ENCODE results near the gene ADAMTS8. TPM values are rescaled to one million over a fixed set of nuclear protein-coding genes. Genes with fewer than 3 reads are reported as not detected.

Gene ADAMTS8, protein sequence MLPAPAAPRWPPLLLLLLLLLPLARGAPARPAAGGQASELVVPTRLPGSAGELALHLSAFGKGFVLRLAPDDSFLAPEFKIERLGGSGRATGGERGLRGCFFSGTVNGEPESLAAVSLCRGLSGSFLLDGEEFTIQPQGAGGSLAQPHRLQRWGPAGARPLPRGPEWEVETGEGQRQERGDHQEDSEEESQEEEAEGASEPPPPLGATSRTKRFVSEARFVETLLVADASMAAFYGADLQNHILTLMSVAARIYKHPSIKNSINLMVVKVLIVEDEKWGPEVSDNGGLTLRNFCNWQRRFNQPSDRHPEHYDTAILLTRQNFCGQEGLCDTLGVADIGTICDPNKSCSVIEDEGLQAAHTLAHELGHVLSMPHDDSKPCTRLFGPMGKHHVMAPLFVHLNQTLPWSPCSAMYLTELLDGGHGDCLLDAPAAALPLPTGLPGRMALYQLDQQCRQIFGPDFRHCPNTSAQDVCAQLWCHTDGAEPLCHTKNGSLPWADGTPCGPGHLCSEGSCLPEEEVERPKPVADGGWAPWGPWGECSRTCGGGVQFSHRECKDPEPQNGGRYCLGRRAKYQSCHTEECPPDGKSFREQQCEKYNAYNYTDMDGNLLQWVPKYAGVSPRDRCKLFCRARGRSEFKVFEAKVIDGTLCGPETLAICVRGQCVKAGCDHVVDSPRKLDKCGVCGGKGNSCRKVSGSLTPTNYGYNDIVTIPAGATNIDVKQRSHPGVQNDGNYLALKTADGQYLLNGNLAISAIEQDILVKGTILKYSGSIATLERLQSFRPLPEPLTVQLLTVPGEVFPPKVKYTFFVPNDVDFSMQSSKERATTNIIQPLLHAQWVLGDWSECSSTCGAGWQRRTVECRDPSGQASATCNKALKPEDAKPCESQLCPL
- 0.48 TPM for total RNA-seq
- long read RNA-seq, full-length matches to known transcripts = 3 of 3 reads
- long read RNA-seq, partial matches to known transcripts = 0 of 3 reads
- long read RNA-seq, other reads (novel, unspliced or antisense) = 0 of 3 reads

DNA sequence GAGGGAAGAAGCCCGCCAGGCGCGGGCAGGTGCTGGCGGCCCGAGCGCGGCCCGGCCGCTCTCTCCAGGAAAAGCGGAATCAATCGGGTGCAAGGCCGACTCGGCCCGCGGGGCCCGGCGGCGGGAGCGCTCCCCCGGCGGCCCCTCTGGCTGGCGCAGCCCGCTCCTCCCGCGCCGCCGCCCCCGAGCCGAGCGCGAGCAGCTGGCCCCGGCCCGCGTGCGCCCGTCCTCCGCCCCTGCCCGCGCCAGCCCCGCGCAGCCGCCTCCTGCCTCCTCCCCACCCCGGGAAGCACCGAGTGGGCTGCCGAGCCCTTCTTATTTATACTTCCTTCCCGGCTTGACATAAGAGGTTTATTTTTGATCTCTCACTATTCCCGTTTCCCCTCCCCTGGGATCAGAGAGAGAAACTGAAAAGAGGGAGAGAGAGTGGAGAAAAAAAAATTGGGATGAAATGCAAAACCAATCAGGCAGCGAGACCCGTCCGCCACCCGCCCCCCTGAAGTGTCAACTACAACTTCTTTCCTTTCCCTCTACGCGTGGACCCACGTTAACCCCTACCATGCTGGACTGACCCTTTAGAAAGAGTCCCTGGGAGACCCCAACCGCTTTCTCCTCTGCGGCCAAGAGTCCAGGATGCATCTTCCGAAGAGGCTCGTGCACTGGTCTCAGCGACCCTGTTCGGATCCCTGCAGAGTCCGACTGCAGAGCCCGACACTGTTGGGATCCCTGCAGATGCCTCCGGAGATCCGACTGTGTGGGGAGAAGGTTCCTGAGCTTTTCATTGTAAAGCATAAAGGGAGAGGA lies at the start of gene ADAMTS8:
TSS of gene ADAMTS8 (minus strand) at position 294 of the 804 bp plus-strand sequence. CDS start 323 bp downstream, outside the sequence.
- DNase-seq (no peak), ATAC-seq (ENCODE audit: poor library complexity) (no peak)

GRCh38 chr11:130477586-130478203 lies 49.3 kb upstream of the ADAMTS8 start:
- no peak for ATAC-seq (ENCODE audit: poor library complexity)
- intact Hi-C loops (cut with DNase I) = no loop called here
- no peak for DNase-seq

More for the DNA sequence above, at the start of gene ADAMTS8:
- intact Hi-C loops (cut with DNase I) = no loop called here

GRCh38 chr11:130476922-130477491 lies 48.6 kb upstream of the ADAMTS8 start:
- intact Hi-C loops (cut with DNase I) = no loop called here
- ATAC-seq (ENCODE audit: poor library complexity) = no peak
- no peak for DNase-seq

GRCh38 chr11:130476200-130476921 lies 48.0 kb upstream of the ADAMTS8 start:
- ATAC-seq (ENCODE audit: poor library complexity) (peak; percentile 64), DNase-seq (no peak)
- intact Hi-C loops (cut with DNase I) = no loop called here

- intact Hi-C loops (cut with DNase I) = no loop called here
- DNase-seq (no peak), ATAC-seq (ENCODE audit: poor library complexity) (no peak)
Measured at GRCh38 chr11:130475426-130476053, 47.1 kb upstream of the ADAMTS8 start.

GRCh38 chr11:130474637-130475400 lies 46.4 kb upstream of the ADAMTS8 start:
- no peak for ATAC-seq (ENCODE audit: poor library complexity)
- intact Hi-C loops (cut with DNase I) = no loop called here

GRCh38 chr11:130473795-130474377 lies 45.5 kb upstream of the ADAMTS8 start:
- DNase-seq = no peak
- ATAC-seq (ENCODE audit: poor library complexity) = no peak
- intact Hi-C loops (cut with DNase I) = no loop called here

More at GRCh38 chr11:130474637-130475400, 46.4 kb upstream of the ADAMTS8 start:
- DNase-seq = no peak

- ATAC-seq (ENCODE audit: poor library complexity) (no peak), DNase-seq (no peak)
- intact Hi-C loops (cut with DNase I) = no loop called here
Measured at GRCh38 chr11:130473056-130473794, 44.8 kb upstream of the ADAMTS8 start.

DNA sequence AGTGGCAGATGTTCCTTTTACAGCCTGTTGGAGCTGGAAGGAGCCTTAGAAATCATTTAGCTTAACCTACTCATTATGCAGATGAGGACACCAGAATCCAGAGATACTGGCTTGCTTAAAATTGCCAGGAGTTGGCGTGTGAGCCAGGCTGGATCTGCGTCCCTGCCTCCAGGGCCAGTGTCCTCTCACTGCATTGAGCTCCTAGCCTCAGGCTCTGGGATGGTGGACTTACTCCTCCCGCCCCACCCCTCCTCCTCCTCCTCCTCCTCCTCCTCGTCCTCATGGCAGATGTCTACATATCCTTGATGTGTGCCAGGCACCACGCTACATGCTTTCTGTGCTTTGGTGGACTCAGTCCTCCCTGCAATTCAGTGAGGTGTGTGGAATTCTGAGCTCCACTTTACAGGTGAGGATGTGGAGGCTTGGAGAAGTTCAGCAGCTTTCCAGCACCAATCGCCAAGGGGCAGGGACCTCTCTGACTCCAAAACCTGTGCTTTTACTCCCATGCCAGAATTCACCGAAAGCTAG lies 44.1 kb upstream of the ADAMTS8 start:
- DNase-seq = no peak
- intact Hi-C loops (cut with DNase I) = no loop called here
- no peak for ATAC-seq (ENCODE audit: poor library complexity)

GRCh38 chr11:130471731-130472433 lies 43.5 kb upstream of the ADAMTS8 start:
- DNase-seq (no peak), ATAC-seq (ENCODE audit: poor library complexity) (no peak)
- intact Hi-C loops (cut with DNase I) = no loop called here

DNA sequence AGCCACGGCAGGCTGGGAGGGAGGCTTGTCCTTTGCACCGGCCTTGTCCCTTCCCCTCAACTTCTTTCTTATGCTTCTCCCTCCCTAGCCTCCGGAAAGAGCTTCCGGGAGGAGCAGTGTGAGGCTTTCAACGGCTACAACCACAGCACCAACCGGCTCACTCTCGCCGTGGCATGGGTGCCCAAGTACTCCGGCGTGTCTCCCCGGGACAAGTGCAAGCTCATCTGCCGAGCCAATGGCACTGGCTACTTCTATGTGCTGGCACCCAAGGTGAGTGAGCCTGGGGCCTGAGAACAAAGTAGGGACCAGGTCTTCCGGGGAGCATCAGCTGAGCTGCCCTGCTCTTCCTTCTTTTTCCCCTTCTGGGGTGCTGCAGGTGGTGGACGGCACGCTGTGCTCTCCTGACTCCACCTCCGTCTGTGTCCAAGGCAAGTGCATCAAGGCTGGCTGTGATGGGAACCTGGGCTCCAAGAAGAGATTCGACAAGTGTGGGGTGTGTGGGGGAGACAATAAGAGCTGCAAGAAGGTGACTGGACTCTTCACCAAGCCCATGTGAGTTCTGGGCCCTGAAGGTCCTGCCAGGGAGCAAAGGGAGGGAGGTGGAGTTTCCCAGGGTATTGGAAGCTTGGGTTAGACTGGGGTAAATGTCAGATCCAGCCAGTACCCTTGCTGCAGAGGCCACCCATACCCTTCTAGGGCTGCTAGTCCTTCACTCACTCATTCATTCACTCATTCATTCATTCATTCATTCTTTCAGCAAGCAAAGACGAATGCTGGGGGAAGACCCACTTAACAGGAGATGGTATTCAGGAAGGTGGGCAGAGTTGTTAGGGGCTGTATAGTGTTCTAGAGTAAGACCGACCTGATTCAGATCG lies 42.7 kb upstream of the ADAMTS8 start:
- DNase-seq (no peak), ATAC-seq (ENCODE audit: poor library complexity) (no peak)
- intact Hi-C loops (cut with DNase I) = no loop called here

GRCh38 chr11:130469181-130469580 lies 40.8 kb upstream of the ADAMTS8 start:
- intact Hi-C loops (cut with DNase I) = no loop called here
- no peak for ATAC-seq (ENCODE audit: poor library complexity)
- no peak for DNase-seq

- intact Hi-C loops (cut with DNase I) = no loop called here
- ATAC-seq (ENCODE audit: poor library complexity) (no peak), DNase-seq (no peak)
Measured at GRCh38 chr11:130467116-130467900, 38.9 kb upstream of the ADAMTS8 start.

Measured in Right ventricle myocardium superior (tissue), 1 donor.